GM12892 (cell line): ENCODE results near the gene DOK3.

ENCODE experiments used
- DNase-seq: peaks from one replicate; pipeline ENCODE4 v3.0.0; 2011; ENCODE audit not compliant: insufficient read length
- FAIRE-seq: peaks from 2 replicates; lab custom pipeline; 2011; peaks lifted over from hg19 to GRCh38; lab: Jason Lieb, UNC
- POLR2A ChIP-seq: IDR thresholded peaks from 2 replicates; pipeline ENCODE4 v1.6.1; 2011; ENCODE audit warnings: low read depth, low read length, control low read depth
- POLR2AphosphoS5 ChIP-seq: IDR thresholded peaks from 2 replicates; pipeline ENCODE4 v1.6.1; 2011; ENCODE audit warnings: low read depth, low read length, control low read depth
- TAF1 ChIP-seq: IDR thresholded peaks from 2 replicates; pipeline ENCODE4 v1.6.1; 2011; ENCODE audit warnings: low read depth, mild to moderate bottlenecking, control low read depth, low read length, borderline replicate concordance

The DOK3 gene

GRCh38 chr5:177531209-177531940, 21.7 kb upstream of the DOK3 start:
- no peak for TF ChIP-seq POLR2AphosphoS5
- no peak for TF ChIP-seq TAF1
- no peak for TF ChIP-seq POLR2A
- FAIRE-seq = no peak

DNA sequence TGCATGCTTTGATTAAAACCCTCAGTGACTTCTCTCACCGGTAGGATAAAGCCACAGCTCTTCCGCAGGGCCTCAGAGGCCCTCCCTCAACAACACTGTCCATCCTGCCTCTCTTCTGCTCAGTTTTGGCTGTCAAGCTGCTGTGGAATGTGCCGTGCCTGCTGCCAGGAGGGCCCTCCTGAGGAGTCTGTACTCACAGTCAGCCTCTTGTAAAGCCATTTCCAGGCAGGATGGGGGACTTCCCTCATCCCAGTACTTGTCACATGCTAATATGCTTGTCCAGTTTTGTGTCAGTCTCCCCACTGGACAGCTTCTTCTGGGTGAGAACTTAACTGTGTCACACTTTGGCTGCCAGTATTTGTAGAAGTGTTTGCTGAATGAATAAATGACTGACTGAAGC, 21.0 kb upstream of the DOK3 start:
- TF ChIP-seq TAF1 = no peak
- no peak for TF ChIP-seq POLR2A
- no peak for TF ChIP-seq POLR2AphosphoS5
- DNase-seq (no peak), FAIRE-seq (no peak)

More at GRCh38 chr5:177531209-177531940, 21.7 kb upstream of the DOK3 start:
- no peak for DNase-seq

GRCh38 chr5:177529247-177530203, 19.9 kb upstream of the DOK3 start:
- no peak for TF ChIP-seq POLR2A
- no peak for TF ChIP-seq POLR2AphosphoS5
- TF ChIP-seq TAF1 = no peak
- DNase-seq (no peak), FAIRE-seq (no peak)

GRCh38 chr5:177528631-177529030, 19.0 kb upstream of the DOK3 start:
- FAIRE-seq (no peak), DNase-seq (no peak)
- TF ChIP-seq TAF1 (no peak), POLR2A (no peak), POLR2AphosphoS5 (no peak)

- FAIRE-seq = no peak
- no peak for TF ChIP-seq POLR2A
- TF ChIP-seq TAF1 = no peak
- no peak for TF ChIP-seq POLR2AphosphoS5
- DNase-seq = no peak
Measured at GRCh38 chr5:177527595-177527994, 18.0 kb upstream of the DOK3 start.

GRCh38 chr5:177526791-177527190, 17.2 kb upstream of the DOK3 start:
- FAIRE-seq = no peak
- TF ChIP-seq POLR2AphosphoS5 (no peak), TAF1 (no peak), POLR2A (no peak)
- no peak for DNase-seq

- FAIRE-seq = no peak
- TF ChIP-seq POLR2A (no peak), POLR2AphosphoS5 (no peak), TAF1 (no peak)
- no peak for DNase-seq
Measured at GRCh38 chr5:177526191-177526590, 16.6 kb upstream of the DOK3 start.

GRCh38 chr5:177524941-177525655, 15.5 kb upstream of the DOK3 start:
- DNase-seq (no peak), FAIRE-seq (no peak)
- TF ChIP-seq TAF1 (no peak), POLR2AphosphoS5 (no peak)

DNA sequence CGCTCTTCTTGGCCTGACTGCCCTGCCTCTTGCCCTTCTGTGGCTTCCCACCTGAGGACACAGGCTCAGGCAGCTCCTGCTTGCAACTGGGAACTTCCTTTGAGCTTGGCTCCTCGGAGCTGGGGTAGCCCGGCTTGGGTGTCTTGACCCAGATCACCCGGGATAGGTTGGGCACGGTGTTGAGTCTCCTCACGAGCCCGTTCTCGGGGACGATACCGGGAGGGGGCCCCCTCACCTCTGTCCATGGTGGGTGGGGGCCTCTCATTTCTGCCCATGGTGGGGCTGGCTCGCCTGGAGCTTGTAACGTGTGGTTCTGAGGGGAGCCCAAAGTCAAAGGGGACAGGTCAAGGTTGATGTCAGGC, 14.9 kb upstream of the DOK3 start:
- DNase-seq = no peak
- no peak for TF ChIP-seq TAF1
- no peak for TF ChIP-seq POLR2AphosphoS5
- no peak for TF ChIP-seq POLR2A
- FAIRE-seq = no peak

- no peak for FAIRE-seq
- DNase-seq = no peak
- no peak for TF ChIP-seq POLR2A
- no peak for TF ChIP-seq POLR2AphosphoS5
- no peak for TF ChIP-seq TAF1
Measured at GRCh38 chr5:177523711-177524538, 14.3 kb upstream of the DOK3 start.

DNA sequence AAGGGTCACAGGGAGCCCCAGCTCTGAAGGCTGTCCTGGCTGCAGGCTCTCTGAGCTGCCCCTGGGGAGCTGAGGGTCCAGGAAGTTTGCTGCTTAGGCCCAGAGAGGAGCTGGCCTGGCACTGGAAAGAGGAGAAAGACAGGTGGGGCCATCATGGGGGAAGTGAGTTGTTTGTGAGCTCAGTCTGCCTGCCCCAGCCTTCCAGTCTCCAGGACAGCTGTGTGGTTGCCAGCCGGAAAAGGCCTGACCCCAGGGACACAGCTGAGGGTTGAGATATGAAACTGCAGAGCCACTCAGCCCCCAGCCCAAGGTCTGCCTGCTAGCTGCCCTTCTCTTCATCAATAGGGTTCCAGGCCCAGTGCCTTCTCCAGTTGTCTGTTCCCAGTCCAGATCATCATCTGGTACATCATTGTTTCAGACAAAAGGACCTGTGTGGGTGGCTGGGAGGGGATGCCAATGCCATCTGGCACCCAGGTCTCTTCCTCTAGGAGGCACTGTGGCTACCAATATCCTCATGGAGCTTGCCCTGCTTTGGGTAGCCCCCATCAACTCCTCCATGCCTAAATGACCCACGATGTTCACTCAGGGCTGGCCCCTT, 11.4 kb upstream of the DOK3 start:
- no peak for DNase-seq
- TF ChIP-seq POLR2AphosphoS5 (no peak), TAF1 (no peak), POLR2A (no peak)
- no peak for FAIRE-seq
